HG02970 (cell line): ENCODE measurements around the gene LHFPL2.

Experiments used
- ATAC-seq: cut with Tn5 transposase; IDR thresholded peaks from one replicate; pipeline ENCODE4 v1.9.1; 2021; ENCODE audit warnings: mild to moderate bottlenecking, moderate library complexity, moderate number of reproducible peaks; ENCODE audit not compliant: unreplicated experiment, low FRiP score

Gene LHFPL2

GRCh38 chr5:78576376-78576775 lies 72.2 kb downstream of the LHFPL2 start:
- no peak for ATAC-seq

GRCh38 chr5:78574731-78575161 lies 73.8 kb downstream of the LHFPL2 start:
- ATAC-seq: no peak

- no peak for ATAC-seq
Observed at GRCh38 chr5:78574131-78574673, 74.4 kb downstream of the LHFPL2 start.

- no peak for ATAC-seq
Observed at GRCh38 chr5:78573318-78573717, 75.3 kb downstream of the LHFPL2 start.

GRCh38 chr5:78570646-78571045 lies 77.9 kb downstream of the LHFPL2 start:
- ATAC-seq: no peak

- no peak for ATAC-seq
Observed at GRCh38 chr5:78569441-78569840, 79.1 kb downstream of the LHFPL2 start.

GRCh38 chr5:78568676-78569075 lies 79.9 kb downstream of the LHFPL2 start:
- ATAC-seq: no peak

GRCh38 chr5:78568212-78568611 lies 80.4 kb downstream of the LHFPL2 start:
- no peak for ATAC-seq

- no peak for ATAC-seq
Observed at GRCh38 chr5:78567617-78568016, 81.0 kb downstream of the LHFPL2 start.

GRCh38 chr5:78566747-78567425 lies 81.7 kb downstream of the LHFPL2 start:
- ATAC-seq: no peak

- ATAC-seq: no peak
Observed at GRCh38 chr5:78565395-78565794, 83.2 kb downstream of the LHFPL2 start.

- no peak for ATAC-seq
Observed at GRCh38 chr5:78563621-78564020, 85.0 kb downstream of the LHFPL2 start.

GRCh38 chr5:78562714-78563330 lies 85.8 kb downstream of the LHFPL2 start:
- ATAC-seq: no peak

- no peak for ATAC-seq
Observed at GRCh38 chr5:78562001-78562400, 86.6 kb downstream of the LHFPL2 start.

- no peak for ATAC-seq
Observed at GRCh38 chr5:78561261-78561660, 87.3 kb downstream of the LHFPL2 start.

GRCh38 chr5:78560000-78560855 lies 88.3 kb downstream of the LHFPL2 start:
- ATAC-seq: no peak

- ATAC-seq: no peak
Observed at GRCh38 chr5:78557601-78558000, 91.0 kb downstream of the LHFPL2 start.

- ATAC-seq: no peak
Observed at GRCh38 chr5:78555870-78556269, 92.7 kb downstream of the LHFPL2 start.

GRCh38 chr5:78554670-78555069 lies 93.9 kb downstream of the LHFPL2 start:
- ATAC-seq: no peak

GRCh38 chr5:78553580-78554353 lies 94.8 kb downstream of the LHFPL2 start:
- no peak for ATAC-seq
